ENCODE measurements around the gene AHCYL1.
A peak's percentile ranks its signal among the peaks of the same experiment; 100 is the strongest.
"Not testable (repeated sequence)": the region's sequence is repeated elsewhere in the genome, so short reads cannot be mapped to it uniquely, and the experiment has no call there.

Gene AHCYL1

DNA sequence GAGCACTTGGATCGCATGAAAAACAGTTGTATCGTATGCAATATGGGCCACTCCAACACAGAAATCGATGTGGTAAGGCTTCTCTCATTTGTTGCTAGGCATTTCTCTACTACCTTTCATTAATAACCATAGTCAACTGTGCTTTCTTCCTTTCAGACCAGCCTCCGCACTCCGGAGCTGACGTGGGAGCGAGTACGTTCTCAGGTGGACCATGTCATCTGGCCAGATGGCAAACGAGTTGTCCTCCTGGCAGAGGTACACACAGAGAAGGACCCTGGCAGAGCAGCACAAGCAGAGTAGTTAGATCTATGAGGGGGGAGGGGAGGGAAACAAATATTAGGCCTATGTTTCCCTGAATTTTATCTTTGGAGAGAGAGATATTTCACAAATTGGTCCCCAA is 33.8 kb downstream of the AHCYL1 start:
- in situ Hi-C loops (cut with HindIII; ENCODE audit: low pct_ligation_motif_present, low pct_unique_long_range_greater_than_20kb, low sequenced_read_pairs) = no loop called here
- DNase-seq = no peak

DNA sequence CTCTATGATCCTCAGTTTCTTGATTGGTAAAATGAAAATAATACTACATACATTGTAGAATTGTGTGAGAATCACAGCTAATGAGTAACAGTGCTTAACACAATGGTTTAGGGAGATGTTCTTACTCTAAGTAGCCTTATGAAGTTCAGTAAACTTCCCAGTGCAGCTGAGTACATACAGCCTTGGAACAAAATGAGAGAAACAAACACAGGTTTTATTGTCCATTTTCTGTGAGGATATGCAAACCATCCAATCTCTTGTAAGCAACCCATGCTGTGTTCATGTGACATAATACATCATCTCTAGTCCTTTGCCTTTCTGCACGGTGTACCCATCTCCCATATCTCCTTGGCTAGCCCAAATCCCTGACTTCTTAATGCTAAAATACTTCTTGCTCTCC is 35.2 kb downstream of the AHCYL1 start:
- in situ Hi-C loops (cut with HindIII; ENCODE audit: low pct_ligation_motif_present, low pct_unique_long_range_greater_than_20kb, low sequenced_read_pairs) = no loop called here

DNA sequence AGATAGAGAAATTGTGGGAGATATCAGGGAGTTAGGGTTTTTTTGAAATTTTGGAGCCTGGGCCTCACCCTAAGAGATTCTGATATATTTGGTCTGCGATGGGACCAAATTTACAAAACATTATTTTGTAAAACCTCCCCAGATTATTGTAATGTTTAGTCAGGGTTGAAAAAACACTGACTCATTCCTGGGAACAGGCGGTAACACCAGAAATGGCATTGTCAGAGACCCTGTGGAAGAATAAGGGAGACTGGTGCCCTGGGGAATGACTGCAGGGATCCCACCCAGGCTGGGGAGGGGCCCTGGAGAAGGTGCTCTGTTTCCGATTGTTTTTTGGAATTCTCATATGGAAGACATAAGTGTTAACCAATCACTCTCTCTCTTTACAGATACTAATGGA is 36.7 kb downstream of the AHCYL1 start:
- in situ Hi-C loops (cut with HindIII; ENCODE audit: low pct_ligation_motif_present, low pct_unique_long_range_greater_than_20kb, low sequenced_read_pairs) = no loop called here
- no peak for DNase-seq

More for the DNA sequence above, 35.2 kb downstream of the AHCYL1 start:
- no peak for DNase-seq

DNA sequence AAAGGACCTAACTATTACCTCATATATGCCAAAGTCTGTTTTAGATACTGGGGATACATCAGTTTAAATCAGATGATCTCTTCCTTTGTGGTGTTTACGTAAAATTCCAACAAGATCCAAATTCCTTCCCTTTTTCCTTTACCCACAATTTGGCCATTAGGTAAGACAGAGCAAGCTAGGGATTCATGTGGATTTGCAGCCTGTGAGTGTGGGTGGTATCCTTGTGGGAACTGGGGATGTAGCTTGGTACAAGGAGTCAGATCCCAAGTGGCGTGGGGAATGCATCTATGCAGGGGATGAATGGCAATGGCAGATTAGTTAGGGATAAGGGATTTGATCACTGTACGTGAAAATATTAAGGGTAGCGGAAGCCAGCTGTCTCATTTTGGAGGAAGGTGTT is 40.0 kb downstream of the AHCYL1 start:
- in situ Hi-C loops (cut with HindIII; ENCODE audit: low pct_ligation_motif_present, low pct_unique_long_range_greater_than_20kb, low sequenced_read_pairs) = no loop called here
- no peak for DNase-seq

DNA sequence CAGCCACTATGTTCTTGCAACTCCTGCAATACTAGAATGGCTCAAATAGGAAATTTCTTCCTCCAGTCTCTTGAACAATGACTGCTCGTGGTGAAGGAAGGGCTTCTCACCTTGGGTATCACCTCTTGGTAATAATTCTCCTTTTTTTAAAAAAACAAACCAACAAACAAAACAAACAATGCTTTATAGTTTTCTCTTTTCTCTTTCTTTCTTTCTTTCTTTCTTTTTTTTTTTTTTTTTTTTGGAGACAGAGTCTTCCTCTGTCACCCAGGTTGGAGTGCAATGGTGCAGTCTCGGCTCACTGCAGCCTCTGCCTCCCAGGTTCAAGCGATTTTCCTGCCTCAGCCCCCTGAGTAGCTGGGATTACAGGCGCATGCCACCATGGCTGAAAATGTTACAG is 46.1 kb downstream of the AHCYL1 start:
- in situ Hi-C loops (cut with HindIII; ENCODE audit: low pct_ligation_motif_present, low pct_unique_long_range_greater_than_20kb, low sequenced_read_pairs); DNase-seq: not testable (repeated sequence)

DNA sequence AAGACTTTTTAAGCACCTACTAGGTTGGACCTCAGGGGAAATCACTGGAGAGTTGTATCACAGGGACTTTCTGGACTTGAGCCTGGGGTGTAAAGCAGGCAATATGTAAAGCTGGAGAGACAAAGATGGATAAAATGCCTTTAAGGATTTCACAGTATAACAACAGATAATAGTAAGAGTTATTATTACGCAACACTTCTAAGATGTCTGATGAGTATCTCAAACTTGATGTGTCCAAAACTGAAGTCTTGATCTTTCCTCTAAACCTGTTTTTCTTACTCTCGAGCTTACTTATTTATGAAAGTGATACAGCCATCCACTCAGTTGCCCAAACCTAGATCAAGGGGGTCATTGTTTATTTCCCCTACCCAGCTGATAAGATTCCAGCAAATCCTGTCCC is 47.8 kb downstream of the AHCYL1 start:
- in situ Hi-C loops (cut with HindIII; ENCODE audit: low pct_ligation_motif_present, low pct_unique_long_range_greater_than_20kb, low sequenced_read_pairs) = no loop called here
- no peak for DNase-seq

DNA sequence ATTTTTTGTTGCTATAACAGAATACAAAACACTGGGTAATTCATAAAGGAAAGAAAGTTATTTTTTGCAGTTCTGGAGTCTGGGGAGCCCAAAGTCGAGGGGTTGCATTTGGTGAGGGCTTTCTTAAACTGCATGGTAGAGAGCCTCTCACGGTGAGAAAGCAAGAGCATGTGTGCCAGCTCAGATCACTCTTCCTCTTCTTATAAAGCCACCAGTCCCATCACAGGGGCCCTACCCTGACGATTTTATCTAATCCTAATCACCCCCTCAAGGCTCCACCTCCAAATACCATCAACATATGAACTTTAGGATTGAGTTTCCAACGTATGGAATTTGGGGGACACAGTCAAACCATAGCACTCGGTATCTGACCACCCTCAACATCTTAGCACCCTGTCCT is 48.9 kb downstream of the AHCYL1 start:
- no peak for DNase-seq
- in situ Hi-C loops (cut with HindIII; ENCODE audit: low pct_ligation_motif_present, low pct_unique_long_range_greater_than_20kb, low sequenced_read_pairs) = no loop called here

DNA sequence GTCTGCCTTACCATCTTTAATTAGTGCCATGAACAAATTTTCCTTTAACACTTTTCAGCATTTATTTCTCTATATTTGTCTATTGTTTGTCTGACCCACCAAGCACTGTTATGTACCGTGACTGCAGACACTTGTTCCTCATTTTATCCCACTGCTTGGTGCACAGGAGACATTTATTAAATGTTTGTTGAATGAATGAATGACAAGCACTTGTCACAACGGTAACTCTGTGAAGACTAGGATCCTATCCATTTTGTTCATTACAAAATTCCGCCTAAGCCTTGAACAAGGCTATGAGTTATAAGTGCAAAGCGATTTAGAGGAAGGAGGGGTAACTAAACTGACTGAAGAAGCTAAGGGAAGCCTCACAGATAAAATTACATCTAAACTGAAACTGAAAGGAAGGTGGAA is 49.5 kb downstream of the AHCYL1 start:
- in situ Hi-C loops (cut with HindIII; ENCODE audit: low pct_ligation_motif_present, low pct_unique_long_range_greater_than_20kb, low sequenced_read_pairs) = no loop called here
- DNase-seq = no peak

DNA sequence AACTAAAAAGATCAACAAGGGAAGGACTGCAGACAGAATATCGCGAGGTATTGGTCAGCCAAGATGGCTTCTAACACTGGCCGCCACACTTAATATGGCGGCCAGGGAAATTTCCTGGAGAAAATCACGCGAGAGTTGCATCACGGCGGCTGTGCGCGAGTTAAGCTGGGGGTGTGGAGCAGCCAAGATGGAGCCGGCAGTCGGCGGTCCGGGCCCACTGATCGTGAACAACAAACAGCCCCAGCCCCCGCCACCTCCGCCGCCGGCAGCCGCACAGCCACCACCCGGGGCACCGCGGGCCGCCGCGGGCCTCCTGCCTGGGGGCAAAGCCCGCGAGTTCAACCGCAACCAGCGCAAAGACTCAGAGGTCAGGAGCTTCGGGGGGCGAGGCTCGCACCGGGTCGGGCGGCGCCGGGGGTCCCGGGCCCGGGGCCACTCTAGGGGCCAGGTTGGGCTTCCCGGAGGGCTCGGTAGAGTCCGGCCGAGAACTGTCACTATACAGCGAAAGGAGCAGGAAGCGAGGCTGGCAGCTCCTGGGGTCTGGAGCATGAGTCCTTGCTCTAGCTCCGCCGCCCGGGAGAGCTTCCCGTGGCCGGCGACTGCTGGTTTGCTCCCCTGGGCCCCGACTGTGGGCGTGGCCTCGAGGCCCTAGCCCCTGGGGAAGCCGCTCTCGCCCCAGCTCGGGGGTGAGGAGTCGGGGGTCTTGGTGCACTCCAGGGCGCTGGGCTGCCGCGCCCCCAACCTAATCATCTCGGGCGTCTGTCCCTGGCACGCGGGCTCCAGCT is 50.1 kb downstream of the AHCYL1 start, which contains the start of gene STRIP1:
TSS of gene STRIP1 (plus strand) at position 174 of the 785 bp plus-strand sequence. CDS start at position 188, 14 bp downstream.
- in situ Hi-C loops (cut with HindIII; ENCODE audit: low pct_ligation_motif_present, low pct_unique_long_range_greater_than_20kb, low sequenced_read_pairs) = no loop called here
- DNase-seq = peak; percentile 95

DNA sequence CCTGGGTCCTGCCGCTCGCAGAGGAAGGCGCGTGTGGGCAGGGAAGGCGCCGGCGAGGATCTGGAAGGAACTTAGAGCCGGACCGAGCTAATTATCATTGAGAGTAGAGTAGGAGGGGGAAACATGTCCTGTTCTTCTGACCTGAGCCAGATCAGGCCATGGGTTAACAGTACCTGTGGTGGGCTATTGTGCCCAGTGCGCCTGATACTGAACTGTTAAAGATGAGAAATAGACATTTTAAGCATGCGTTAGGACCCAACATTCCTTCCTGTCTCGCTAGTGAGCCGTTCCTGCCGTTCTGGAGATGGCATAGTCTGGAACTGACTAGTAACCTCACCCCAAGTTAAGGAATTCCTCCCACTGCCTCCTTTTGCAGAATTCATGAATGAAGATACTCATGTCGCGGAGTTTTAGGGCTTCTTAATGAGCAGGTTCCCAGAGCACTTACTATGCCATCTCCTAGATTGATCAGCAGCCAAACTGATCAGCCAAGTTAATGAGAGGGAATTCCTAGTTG is 50.7 kb downstream of the AHCYL1 start:
- in situ Hi-C loops (cut with HindIII; ENCODE audit: low pct_ligation_motif_present, low pct_unique_long_range_greater_than_20kb, low sequenced_read_pairs) = no loop called here

DNA sequence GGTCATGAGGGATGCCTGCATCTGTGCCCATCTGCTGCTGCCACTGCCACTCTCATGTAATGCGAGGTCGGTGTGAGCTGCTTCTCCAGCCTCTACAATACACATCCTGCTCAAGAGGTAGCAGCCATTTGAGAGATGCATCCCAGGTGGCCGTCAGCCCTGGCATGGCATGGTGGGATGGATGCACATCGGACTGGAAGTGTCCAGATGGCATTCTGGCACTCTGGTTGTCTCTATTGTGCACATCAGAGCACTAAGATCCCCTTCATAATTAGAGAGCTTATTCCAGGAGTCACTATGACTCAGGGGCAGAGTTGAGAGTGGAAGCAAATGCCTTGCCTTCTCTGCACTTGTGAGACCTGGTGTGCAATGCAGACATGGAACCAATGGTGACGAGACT is 53.7 kb downstream of the AHCYL1 start:
- DNase-seq = no peak
- in situ Hi-C loops (cut with HindIII; ENCODE audit: low pct_ligation_motif_present, low pct_unique_long_range_greater_than_20kb, low sequenced_read_pairs) = no loop called here

More for the DNA sequence above, 50.7 kb downstream of the AHCYL1 start:
- DNase-seq = no peak

DNA sequence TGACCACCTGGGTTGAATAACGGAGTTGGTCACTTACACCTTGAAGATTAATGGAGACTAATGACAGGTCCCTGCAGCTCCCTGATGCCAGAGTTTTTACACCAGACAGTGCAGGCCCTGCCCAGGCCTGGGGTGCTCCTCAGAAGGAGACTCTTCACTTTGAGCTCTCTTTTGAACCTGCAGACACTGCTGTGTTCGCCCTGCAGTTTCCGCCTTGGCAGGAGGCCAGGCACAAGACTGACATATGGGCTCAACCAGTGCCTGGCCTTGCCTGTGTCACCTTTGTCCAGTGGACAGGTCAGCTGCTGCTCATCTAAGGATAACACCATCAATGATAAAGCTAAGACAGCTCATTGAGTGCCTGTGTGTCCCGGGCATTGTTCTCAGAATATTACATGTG is 55.1 kb downstream of the AHCYL1 start:
- DNase-seq = no peak
- in situ Hi-C loops (cut with HindIII; ENCODE audit: low pct_ligation_motif_present, low pct_unique_long_range_greater_than_20kb, low sequenced_read_pairs) = no loop called here

DNA sequence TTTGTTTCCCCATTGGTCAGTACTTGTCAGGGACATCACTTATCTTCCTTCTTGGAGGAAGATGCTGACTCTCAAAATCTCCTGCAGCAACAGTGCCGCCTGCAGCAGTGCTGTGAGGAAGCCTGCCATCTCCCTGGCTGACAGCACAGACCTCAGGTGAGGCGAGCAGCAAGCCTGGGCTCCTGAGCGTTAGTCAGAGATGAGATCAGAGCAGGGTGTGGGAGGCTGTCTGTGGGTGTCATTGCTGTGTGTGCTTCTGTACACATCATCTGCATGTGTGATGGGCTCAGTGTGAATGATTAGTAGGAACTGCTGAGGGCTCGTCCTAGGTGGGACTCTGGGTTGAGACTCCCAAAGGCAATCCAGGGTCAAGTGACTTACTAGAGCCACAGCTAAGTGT is 56.0 kb downstream of the AHCYL1 start:
- DNase-seq = no peak
- in situ Hi-C loops (cut with HindIII; ENCODE audit: low pct_ligation_motif_present, low pct_unique_long_range_greater_than_20kb, low sequenced_read_pairs) = no loop called here

DNA sequence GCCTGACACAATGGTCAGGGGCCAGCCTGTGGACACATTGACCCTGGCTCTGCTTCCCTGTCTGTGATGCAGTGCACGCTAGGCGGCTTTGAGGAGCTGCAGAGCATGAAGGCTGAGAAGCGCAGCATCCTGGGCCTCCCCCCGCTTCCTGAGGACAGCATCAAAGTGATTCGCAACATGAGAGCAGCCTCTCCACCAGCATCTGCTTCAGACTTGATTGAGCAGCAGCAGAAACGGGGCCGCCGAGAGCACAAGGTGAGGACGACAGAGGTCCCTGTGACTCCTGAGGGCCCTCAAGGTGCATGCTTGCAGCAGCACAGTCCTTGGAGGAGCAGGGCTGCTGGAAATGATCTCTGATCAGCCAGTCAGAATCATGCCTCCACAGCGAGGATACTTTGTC is 58.5 kb downstream of the AHCYL1 start:
- no peak for DNase-seq
- in situ Hi-C loops (cut with HindIII; ENCODE audit: low pct_ligation_motif_present, low pct_unique_long_range_greater_than_20kb, low sequenced_read_pairs) = no loop called here

DNA sequence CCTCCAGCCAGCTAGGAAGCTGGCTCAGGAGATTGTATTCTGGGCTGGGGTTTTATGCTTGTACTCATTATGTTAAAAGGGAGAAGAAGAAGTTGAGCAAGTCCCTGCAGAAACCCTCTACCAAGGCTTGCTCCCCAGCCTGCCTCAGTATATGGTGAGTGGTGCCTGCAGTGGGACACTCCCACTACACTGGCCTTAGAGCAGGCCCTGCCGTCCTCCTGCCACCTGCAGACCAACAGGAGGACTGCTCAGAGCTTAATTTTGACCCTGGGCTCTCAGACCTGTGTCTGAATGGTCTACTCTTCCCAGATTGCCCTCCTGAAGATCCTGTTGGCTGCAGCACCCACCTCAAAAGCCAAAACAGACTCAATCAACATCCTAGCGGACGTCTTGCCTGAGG is 62.9 kb downstream of the AHCYL1 start:
- in situ Hi-C loops (cut with HindIII; ENCODE audit: low pct_ligation_motif_present, low pct_unique_long_range_greater_than_20kb, low sequenced_read_pairs) = no loop called here

DNA sequence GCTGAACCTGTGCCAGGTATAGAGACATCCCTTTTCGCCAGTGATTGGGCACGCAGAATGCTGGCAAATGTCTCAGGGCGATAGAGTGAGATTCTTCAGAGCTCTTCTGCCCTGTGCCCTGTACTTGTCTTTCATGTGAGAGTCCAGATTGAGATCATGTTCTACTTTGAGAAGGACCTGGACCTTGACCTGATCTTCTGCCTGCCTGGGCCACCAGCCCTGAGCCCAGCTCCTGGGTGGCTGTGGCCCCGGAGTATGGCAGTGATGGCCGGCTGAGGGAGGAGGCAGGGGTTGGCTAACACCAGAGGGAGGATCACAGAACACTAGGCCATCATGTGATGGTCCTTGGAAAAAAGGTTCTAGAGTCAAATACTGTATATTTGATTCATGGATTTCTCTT is 63.7 kb downstream of the AHCYL1 start:
- in situ Hi-C loops (cut with HindIII; ENCODE audit: low pct_ligation_motif_present, low pct_unique_long_range_greater_than_20kb, low sequenced_read_pairs) = no loop called here

More for the DNA sequence above, 62.9 kb downstream of the AHCYL1 start:
- DNase-seq = no peak

DNA sequence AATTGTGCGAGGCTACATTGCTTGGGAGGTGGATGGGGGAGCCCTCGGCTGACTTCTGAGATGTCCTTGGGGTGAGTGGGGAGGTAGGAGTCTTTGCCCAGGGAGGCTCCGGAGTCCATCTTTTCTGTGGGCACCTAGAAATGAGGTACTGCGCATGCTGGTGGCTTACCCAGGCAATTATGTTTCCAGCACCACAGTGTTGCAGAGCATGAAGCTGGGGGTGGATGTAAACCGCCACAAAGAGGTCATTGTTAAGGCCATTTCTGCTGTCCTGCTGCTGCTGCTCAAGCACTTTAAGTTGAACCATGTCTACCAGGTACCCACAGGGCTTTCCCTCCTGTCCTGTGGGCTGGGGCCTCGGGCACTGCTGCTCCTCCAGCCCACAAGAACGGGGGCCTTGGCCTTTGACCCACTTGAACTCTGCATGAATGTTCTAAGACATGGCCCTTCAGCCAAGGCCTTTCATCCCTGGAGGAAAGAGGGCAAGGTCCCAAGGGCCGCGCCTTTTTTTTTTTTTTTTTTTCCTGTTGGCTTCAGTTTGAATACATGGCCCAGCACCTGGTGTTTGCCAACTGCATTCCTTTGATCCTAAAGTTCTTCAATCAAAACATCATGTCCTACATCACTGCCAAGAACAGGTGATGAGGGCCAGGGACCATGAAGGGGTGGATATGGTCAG is 64.5 kb downstream of the AHCYL1 start:
- in situ Hi-C loops (cut with HindIII; ENCODE audit: low pct_ligation_motif_present, low pct_unique_long_range_greater_than_20kb, low sequenced_read_pairs) = no loop called here
- DNase-seq = no peak

More for the DNA sequence above, 63.7 kb downstream of the AHCYL1 start:
- no peak for DNase-seq

DNA sequence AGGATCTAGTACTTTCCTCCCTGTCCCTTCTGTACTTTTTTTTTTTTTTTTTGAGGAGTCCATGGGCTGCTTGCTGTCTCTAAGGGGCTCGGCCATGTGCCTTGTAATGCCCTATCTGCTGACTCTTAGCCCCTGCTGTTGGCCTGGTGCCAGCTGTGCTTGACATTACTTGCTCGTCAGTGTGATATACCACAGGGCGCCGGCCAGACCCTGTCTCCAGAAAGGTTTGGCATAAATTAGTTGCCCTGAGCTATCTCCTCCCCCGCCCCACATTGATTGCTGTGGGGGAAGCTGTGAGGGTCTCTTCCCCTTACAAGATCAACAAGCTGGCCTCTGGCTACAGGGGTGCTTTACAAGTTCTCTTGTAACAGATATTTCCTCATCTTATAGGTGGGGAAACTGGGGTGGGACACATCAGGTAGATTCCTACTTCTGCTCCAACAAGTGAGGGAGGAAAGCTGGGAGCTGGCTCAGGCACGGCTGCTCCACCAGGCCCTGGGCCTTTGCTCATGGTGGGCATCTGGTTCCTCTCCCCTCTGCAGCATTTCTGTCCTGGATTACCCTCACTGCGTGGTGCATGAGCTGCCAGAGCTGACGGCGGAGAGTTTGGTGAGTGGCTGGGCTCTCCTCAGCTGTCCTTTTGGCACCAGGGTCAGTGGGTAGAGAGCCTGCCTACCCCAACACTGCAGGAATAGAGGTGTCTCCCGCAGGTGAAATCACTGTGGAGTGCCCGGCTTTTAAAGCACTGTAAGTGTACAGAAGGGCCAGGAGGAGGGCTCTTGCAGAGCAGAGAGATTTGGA is 65.4 kb downstream of the AHCYL1 start:
- no peak for DNase-seq
- in situ Hi-C loops (cut with HindIII; ENCODE audit: low pct_ligation_motif_present, low pct_unique_long_range_greater_than_20kb, low sequenced_read_pairs) = no loop called here
